Smooth muscle cell of the brain vasculature (primary cell): ENCODE measurements around the gene ZDHHC11.

Source experiments
- DNase-seq: peaks from one replicate; pipeline ENCODE4 v3.0.0-alpha.2; 2012; ENCODE audit warnings: low read depth, low spot score

Gene ZDHHC11

GRCh38 chr5:850511-851006 is at the start of gene ZDHHC11:
Gene ZDHHC11 (minus strand): TSS chr5:850986. CDS start chr5:850602, 384 bp downstream.
- no peak for DNase-seq

- DNase-seq, result no peak
Observed at GRCh38 chr5:893711-894110, 42.9 kb upstream of the ZDHHC11 start.

GRCh38 chr5:893137-893506 is 42.3 kb upstream of the ZDHHC11 start:
- no peak for DNase-seq

GRCh38 chr5:892394-893136 is 41.8 kb upstream of the ZDHHC11 start, which contains the start of the genes BRD9 and TRIP13:
Gene BRD9 (minus strand): TSS chr5:892801. CDS start chr5:892657, 144 bp downstream.
Gene TRIP13 (plus strand): TSS chr5:892884. CDS start chr5:892999, 115 bp downstream.
- peak; percentile 26 for DNase-seq

- no peak for DNase-seq
Observed at GRCh38 chr5:891837-892393, 41.1 kb upstream of the ZDHHC11 start.

- DNase-seq, result no peak
Observed at GRCh38 chr5:891117-891836, 40.5 kb upstream of the ZDHHC11 start.

GRCh38 chr5:889075-889710 is 38.4 kb upstream of the ZDHHC11 start:
- no peak for DNase-seq

GRCh38 chr5:888638-889035 is 37.9 kb upstream of the ZDHHC11 start:
- DNase-seq, result no peak

- peak; percentile 15 for DNase-seq
Observed at GRCh38 chr5:887947-888637, 37.3 kb upstream of the ZDHHC11 start.

GRCh38 chr5:886716-887325 is 36.0 kb upstream of the ZDHHC11 start:
- no peak for DNase-seq

GRCh38 chr5:886036-886435 is 35.2 kb upstream of the ZDHHC11 start:
- DNase-seq, result no peak

- DNase-seq, result no peak
Observed at GRCh38 chr5:885529-885928, 34.7 kb upstream of the ZDHHC11 start.

GRCh38 chr5:885127-885442 is 34.3 kb upstream of the ZDHHC11 start:
- DNase-seq, result no peak

- DNase-seq, result no peak
Observed at GRCh38 chr5:884345-885126, 33.8 kb upstream of the ZDHHC11 start.

- DNase-seq, result no peak
Observed at GRCh38 chr5:883475-884181, 32.8 kb upstream of the ZDHHC11 start.

- no peak for DNase-seq
Observed at GRCh38 chr5:882253-883183, 31.7 kb upstream of the ZDHHC11 start.

GRCh38 chr5:881551-881935 is 30.8 kb upstream of the ZDHHC11 start:
- no peak for DNase-seq

GRCh38 chr5:880816-881550 is 30.2 kb upstream of the ZDHHC11 start:
- DNase-seq, result no peak
